Epithelial cell of proximal tubule (primary cell): ENCODE results near the gene RNF2. TPM values are rescaled to one million over a fixed set of nuclear protein-coding genes. Genes with fewer than 3 reads are reported as not detected.

ENCODE experiments used
- DNase-seq: peaks from one replicate; pipeline ENCODE4 v3.0.0-alpha.2; 2011; ENCODE audit warnings: low read depth
- H3K4me3 ChIP-seq: 2 replicates; pipeline ENCODE4 v1.5.1; 2011; ENCODE audit warnings: low read depth, mild to moderate bottlenecking, low read length
- CTCF ChIP-seq: conservative IDR thresholded peaks from 2 replicates; pipeline ENCODE4 v1.5.1; 2012; ENCODE audit warnings: low read depth, mild to moderate bottlenecking, low read length
- total RNA-seq: library from RNA; depleted of rRNA; stranded (reverse); fragments of >200 nt; gene quantifications from 2 replicates; pipeline ENCODE4 v1.2.3, GENCODE V29; 2015

RNF2 gene
- total RNA-seq, 1 donor from 2014 or later, result 12.3 TPM

GRCh38 chr1:185070051-185070450, 24.7 kb downstream of the RNF2 start:
- DNase-seq, result no peak
- H3K4me3 ChIP-seq, result no peak overlapping the region
- no peak for TF ChIP-seq CTCF

GRCh38 chr1:185073725-185074124, 28.4 kb downstream of the RNF2 start:
- no peak for DNase-seq
- no peak for TF ChIP-seq CTCF
- no peak overlapping the region for H3K4me3 ChIP-seq

GRCh38 chr1:185074307-185074706, 28.9 kb downstream of the RNF2 start:
- H3K4me3 ChIP-seq, result no peak overlapping the region
- TF ChIP-seq CTCF, result no peak
- no peak for DNase-seq

GRCh38 chr1:185075476-185075875, 30.1 kb downstream of the RNF2 start:
- TF ChIP-seq CTCF, result no peak
- DNase-seq, result no peak
- no peak overlapping the region for H3K4me3 ChIP-seq

GRCh38 chr1:185077374-185077773, 32.0 kb downstream of the RNF2 start:
- DNase-seq, result no peak
- H3K4me3 ChIP-seq, result no peak overlapping the region
- TF ChIP-seq CTCF, result no peak

- H3K4me3 ChIP-seq, result no peak overlapping the region
- DNase-seq, result no peak
- TF ChIP-seq CTCF, result no peak
Measured at GRCh38 chr1:185080422-185080821, 35.1 kb downstream of the RNF2 start.

GRCh38 chr1:185083818-185084217, 38.5 kb downstream of the RNF2 start:
- no peak for DNase-seq
- no peak overlapping the region for H3K4me3 ChIP-seq
- TF ChIP-seq CTCF, result no peak
